Measurements from ENCODE around the gene CDC14B.
"Not testable (repeated sequence)": the region's sequence is repeated elsewhere in the genome, so short reads cannot be mapped to it uniquely, and the experiment has no call there.

The CDC14B gene

GRCh38 chr9:96582199-96582598, 37.4 kb downstream of the CDC14B start:
- DNase-seq = not testable (repeated sequence)

- no peak for DNase-seq
Measured at GRCh38 chr9:96581786-96582185, 37.9 kb downstream of the CDC14B start.

GRCh38 chr9:96581301-96581700, 38.3 kb downstream of the CDC14B start:
- DNase-seq = no peak

GRCh38 chr9:96574931-96575351, 44.7 kb downstream of the CDC14B start:
- DNase-seq = no peak

- DNase-seq = no peak
Measured at GRCh38 chr9:96574455-96574854, 45.2 kb downstream of the CDC14B start.

GRCh38 chr9:96567203-96567700, 52.4 kb downstream of the CDC14B start:
- no peak for DNase-seq

- DNase-seq = peak; percentile 79
Measured at GRCh38 chr9:96566498-96567202, 53.0 kb downstream of the CDC14B start.

- no peak for DNase-seq
Measured at GRCh38 chr9:96565671-96566497, 53.8 kb downstream of the CDC14B start.

- no peak for DNase-seq
Measured at GRCh38 chr9:96564217-96564616, 55.4 kb downstream of the CDC14B start.

- DNase-seq = no peak
Measured at GRCh38 chr9:96559339-96559943, 60.2 kb downstream of the CDC14B start.

GRCh38 chr9:96557921-96558320, 61.7 kb downstream of the CDC14B start:
- DNase-seq = no peak

- DNase-seq = no peak
Measured at GRCh38 chr9:96556701-96557461, 62.8 kb downstream of the CDC14B start.

- DNase-seq = no peak
Measured at GRCh38 chr9:96555567-96556386, 63.9 kb downstream of the CDC14B start.

GRCh38 chr9:96554801-96555566, 64.7 kb downstream of the CDC14B start:
- no peak for DNase-seq

- DNase-seq = no peak
Measured at GRCh38 chr9:96554326-96554725, 65.3 kb downstream of the CDC14B start.

- DNase-seq = no peak
Measured at GRCh38 chr9:96553070-96553469, 66.6 kb downstream of the CDC14B start.

GRCh38 chr9:96551403-96551802, 68.2 kb downstream of the CDC14B start:
- DNase-seq = no peak

GRCh38 chr9:96550659-96551058, 69.0 kb downstream of the CDC14B start:
- DNase-seq = no peak

GRCh38 chr9:96543131-96543530, 76.5 kb downstream of the CDC14B start:
- not testable (repeated sequence) for DNase-seq

- no peak for DNase-seq
Measured at GRCh38 chr9:96540106-96540505, 79.5 kb downstream of the CDC14B start.

- no peak for DNase-seq
Measured at GRCh38 chr9:96532173-96532572, 87.5 kb downstream of the CDC14B start.
